HG02970 (cell line): Measurements from ENCODE around the gene HSD17B14.

Experiments used
- ATAC-seq: cut with Tn5 transposase; IDR thresholded peaks from one replicate; pipeline ENCODE4 v1.9.1; 2021; ENCODE audit warnings: mild to moderate bottlenecking, moderate library complexity, moderate number of reproducible peaks; ENCODE audit not compliant: unreplicated experiment, low FRiP score

Gene HSD17B14

DNA sequence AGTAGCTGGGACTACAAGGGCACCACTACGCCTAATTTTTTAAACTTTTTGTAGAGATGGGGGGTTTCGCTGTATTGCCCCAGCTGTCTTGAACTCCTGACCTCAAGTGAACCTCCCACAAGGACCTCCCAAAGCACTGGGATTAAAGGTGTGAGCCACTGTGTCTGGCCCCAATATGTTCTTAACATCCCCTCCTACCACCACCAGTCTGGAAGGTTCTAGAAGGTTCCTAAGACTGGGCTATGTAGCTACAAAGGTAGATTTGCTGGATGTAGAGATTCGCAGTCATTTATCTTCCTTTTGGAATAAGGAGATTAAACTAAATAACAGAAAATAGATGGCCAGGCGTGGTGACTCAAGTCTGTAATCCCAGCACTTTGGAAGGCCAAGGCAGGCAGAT, 5.3 kb downstream of the HSD17B14 start:
- no peak for ATAC-seq

DNA sequence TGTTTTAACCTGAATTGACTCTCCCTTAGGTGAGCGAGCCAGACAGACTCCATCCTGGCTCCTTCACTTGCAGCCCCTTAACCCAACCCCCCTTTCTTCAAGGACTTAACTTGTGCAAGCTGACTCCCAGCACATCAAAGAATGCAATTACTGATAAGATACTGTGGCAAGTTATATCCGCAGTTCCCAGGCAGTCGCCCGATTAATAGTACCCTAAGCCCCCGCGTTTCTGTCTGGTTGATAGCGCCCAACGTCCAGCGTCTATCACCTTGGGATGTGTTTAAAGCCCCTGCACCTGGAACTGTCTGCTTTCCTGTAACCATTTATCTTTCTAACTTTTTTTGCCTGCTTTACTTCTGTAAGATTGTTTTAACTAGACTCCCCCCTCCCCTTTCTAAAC, 6.2 kb downstream of the HSD17B14 start:
- no peak for ATAC-seq

DNA sequence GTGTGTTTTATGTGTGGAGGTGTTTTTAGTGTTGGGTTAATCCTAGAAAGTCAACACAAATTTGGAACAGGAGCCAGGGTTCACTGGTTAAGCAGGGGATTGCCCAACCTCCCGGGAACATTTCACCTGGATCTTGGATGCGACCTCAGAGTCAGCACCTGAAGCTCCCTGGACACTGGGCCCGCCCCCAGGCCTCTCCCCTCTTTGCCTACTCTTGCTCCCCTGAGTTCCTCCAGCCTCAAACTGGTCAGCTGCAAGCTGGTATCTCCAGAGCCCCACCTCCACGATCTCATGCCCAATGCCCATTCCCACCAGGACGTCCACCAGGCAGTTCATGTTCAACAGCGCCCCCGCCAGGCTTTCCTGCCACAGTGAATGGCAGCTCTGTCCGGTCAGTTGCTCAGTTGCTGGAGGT, 9.7 kb downstream of the HSD17B14 start:
- no peak for ATAC-seq

DNA sequence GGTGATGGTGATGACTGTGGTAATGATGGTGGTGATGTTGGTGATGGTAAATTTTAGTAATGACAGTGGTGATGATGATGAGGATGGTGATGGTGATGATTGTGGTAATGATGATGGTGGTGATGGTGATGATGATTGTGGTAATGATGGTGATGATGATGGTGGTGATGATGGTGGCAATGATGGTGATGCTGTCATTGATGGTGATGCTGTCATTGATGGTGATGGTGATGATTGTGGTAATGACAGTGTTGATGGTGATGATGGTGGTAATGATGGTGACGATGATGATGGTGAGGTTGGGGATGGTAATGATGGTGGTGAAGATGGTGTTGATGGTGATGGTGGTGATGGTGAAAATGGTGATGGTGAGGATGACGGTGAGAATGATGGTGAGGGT, 13.8 kb downstream of the HSD17B14 start:
- ATAC-seq: no peak

DNA sequence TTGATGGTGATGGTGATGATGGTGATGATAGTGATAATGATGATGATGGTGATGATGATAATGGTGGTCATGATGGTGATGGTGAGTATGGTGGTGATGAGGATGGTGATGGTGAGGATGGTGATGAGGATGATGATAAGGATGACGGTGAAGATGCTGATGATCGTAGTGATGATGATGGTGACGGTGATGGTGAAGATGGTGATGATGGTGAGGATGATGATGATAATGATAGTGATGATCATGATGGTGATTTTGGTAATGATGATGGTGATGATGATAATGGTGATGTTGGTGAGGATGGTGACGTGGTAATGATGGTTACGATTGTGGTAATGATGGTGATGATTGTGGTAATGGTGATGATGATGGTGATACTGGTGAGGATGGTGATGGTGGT, 14.7 kb downstream of the HSD17B14 start:
- no peak for ATAC-seq

DNA sequence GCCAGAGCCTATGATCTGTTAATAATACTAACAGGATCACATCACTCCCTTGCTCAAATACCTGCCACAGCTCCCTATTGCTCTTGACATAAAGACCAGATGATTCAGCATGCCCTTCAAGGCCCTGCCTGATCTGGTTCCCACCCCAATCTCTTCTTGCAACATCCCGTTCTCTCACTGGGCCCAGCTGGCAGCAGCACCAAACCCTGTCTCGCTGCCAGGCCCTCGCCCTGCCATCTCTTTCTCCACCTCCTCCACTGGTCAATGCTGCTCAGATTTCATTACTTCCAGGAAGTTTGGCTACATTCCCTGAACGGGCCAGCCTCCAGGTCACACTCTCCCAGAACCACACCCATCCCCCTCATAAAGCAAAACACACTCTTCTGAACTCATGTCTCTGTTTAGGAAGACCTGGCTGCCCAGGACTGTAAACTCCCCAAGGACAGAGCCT, 16.9 kb downstream of the HSD17B14 start:
- no peak for ATAC-seq

DNA sequence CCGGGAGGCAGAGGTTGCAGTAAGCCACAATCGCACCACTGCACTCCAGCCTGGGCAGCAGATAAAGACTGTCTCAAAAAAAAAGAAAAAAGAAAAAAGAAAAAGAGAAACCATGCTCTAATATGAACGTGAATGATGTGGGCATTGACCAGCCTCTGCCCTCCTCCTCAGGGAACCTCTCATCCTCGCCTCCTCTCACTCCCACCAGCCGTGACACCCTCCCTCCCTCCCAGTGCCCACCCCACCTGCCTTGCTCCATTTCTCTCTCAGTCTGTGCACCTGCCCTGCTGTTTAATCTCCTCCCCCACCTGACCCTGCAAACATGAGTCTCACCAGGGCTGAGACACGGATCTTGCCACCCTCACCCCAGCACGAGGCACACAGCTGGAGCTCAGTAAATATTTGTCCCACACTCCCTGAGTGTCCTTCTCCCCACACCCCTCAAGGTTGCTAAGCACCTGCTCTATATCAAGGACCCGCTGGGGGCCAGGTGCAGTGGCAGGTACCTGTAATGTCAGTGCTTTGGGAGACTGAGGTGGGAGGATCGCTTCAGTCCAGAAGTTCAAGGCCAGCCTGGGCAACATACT, 18.0 kb downstream of the HSD17B14 start:
- no peak for ATAC-seq

DNA sequence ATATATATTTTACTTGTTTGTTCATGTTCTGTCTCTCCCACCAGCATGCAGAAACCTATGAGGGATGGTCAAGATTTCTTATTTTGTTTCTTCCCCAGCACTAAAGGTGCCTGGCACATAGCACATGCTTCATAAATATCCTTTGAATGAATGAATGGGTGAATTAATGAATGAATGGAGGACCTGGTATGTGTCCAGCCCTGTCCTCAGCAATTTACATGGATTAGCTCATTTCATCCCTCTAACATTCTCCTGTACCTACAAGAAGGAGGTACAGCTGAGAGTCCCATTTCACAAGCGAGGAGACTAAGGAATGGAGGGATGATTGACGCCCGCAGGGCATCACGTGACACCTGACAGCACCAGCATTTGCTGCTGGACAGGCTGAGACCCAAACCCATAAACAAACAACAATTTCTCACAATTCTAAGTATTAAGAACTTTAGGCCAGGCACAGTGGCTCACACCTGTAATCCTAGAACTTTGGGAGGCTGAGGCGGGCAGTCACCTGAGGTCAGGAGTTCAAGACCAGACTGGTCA, 18.6 kb downstream of the HSD17B14 start:
- ATAC-seq: no peak

DNA sequence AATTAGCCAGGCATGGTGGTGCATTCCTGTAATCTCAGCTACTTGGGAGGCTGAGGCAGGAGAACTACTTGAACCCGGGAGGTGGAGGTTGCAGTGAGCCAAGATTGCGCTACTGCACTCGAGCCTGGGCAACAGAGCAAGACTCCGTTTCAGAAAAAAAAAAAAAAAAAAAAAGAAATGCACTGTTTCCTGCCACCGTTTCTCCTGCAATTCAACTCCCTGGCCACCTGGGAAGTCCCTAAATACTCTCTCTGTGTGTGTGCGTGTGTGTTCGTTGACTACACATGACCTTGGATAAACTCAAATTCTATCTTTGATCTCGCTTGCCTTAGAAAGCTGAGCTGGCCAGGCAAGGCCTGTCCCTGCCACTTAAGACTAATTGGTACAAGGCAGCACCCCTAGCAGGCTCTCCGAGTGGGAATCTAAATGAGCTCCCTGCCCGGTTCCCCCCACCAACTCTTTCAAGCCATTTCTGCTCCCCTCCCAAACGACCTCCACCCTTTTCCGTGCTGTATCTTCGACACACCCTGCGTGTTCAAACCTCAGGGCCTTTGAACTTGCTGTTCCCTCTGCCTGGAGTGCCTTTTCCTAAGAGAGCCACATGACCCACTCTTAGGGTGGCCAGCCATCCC, 20.3 kb downstream of the HSD17B14 start:
- ATAC-seq: no peak

DNA sequence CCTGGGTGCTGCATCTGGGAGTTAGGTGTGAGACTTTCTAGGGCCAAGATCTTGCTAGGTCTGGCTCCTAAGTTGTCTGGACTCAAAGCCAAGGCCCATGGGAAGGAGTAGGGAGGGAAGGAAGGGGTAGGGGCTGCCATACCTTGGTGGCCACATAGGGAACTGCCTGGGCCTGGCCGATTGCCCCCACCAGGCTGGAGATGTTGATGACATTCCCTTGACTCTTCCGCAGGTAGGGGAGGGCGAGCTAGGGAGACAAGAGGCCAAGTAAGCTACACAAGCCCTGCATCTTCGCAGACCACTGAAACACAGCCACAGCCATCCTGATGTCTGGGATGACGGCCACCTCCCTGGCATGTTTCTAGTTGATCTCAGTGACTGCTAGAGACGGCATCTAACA, 21.4 kb downstream of the HSD17B14 start:
- ATAC-seq: no peak

DNA sequence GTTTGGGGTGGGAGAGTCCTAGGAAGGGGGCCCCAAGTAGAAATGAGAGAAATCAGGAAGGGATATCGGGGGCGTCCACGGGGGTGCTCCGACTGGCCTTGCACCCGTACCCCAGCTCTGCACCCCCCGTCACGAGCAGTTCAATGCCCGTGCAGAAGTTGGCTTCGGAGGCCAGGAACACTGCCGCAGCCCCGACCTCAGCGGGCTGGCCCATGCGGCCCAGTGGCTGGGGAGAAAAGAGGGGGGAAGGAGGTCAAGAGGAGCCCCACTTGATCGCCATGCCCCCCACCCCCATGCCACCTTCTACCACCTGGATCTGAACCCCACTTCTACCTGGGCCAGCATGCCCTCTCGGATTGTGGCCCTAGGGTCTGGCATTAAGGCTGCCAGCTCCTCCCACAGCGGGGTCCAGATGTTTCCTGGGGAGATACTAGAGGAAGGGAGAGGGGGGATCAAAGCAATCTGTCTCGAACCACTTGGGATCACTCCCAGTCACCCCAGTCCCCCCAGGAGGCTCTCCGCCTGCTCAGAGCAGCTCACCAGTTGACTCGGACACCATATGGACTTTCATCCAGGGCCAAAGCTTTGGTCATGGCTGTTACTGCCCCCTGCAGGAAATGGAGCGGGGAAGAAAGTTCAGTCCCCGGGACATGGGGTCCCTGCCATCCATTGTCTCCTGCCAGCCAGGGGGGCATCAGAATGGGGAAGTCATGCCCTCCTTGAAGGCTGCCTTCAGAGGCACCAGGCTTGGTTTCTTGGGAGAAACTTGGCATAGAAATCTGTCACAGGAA, 23.0 kb downstream of the HSD17B14 start:
- ATAC-seq: no peak

DNA sequence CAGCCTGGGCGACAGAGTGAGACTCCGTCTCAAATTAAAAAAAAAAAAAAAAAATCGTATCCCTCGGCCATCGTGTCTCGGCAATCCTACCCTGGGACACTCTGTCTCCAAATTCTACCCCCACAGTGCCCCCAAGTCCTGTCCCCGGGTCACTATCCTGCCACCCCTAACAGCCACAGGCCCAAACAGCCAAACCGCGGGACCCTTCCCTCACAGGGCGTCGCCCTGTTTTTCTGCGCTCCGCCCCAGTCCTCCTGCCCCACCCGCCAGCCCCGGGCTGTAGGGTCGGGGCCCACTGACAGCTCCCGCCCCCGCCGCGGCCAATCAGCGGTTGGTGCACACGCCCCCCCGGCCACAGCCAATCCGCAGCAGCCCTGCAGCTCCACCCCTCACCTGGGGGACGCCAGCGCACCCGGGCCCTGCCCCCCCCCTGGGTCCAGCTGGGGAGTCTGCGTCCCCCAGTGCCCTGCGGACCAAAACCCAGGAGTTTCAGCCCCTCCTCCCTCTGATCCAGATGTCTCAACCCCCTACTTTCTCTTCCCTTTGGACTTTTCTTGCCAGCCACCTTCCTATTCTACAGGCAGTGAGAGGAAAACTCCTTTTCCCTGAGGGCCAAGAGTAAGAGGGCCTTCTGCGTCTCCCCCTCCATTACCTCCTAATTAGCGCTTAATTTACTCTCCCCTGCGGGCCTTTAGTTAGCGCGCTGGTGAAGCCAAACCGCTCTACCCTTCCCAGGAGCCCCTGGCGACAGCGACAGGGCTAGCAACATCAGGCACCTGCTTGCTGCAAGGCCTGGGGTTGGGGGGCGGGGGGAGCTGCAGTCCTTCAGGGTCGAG, 24.0 kb downstream of the HSD17B14 start:
- ATAC-seq: peak; percentile 41

DNA sequence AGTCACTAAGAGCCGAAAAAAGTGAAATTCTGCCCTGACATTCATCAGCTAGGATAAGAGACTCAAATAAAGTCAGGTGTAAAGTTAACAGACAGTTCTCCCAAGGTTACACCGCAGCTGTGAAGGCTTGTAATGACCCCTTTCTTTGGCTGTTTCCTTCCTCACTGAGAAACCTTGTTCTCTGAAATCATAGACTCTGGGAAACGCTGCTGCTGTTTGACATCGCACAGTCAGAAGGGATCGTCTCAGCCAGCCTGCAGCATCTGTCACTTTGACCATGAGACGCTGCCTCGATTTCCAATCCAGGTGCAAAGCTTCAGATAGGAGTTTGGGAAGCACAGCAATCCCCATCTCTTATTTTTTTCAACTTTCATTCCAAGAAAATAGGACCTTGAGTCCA, 26.1 kb downstream of the HSD17B14 start:
- ATAC-seq: no peak

DNA sequence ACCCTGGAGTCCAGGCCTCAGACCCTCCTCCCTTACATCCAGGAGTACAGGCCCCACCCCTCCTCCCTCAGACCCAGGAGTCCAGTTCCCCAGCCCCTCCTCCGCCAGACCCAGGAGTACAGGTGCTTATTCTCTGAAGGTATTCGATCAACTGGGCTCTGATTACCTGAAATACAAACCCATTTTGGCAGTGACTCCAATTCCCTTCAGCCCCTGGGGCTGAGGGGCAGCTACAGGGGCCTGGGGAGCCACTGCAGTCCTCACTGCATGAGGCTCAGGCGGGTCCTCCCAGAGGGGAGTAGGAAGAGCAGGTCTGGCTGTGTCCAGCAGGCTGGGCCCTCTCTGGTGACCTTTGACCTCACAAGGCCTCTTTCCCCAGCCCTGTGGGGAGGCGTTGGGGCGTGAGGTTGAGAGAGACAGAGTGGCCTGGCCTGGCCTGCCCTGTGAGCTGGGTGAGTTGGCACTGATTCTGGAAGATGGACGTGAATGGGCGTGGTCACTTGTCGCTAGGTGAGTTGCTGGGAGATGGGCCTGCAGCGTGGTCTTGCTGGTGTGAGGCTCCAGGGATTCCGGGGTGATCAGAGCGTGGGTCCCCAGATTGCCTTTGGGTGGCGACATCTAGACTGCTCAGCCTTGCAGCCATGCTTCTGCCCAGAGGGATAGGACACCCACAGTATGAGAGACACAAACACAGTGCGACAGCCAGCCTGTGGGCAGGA, 28.5 kb downstream of the HSD17B14 start:
- ATAC-seq: no peak

DNA sequence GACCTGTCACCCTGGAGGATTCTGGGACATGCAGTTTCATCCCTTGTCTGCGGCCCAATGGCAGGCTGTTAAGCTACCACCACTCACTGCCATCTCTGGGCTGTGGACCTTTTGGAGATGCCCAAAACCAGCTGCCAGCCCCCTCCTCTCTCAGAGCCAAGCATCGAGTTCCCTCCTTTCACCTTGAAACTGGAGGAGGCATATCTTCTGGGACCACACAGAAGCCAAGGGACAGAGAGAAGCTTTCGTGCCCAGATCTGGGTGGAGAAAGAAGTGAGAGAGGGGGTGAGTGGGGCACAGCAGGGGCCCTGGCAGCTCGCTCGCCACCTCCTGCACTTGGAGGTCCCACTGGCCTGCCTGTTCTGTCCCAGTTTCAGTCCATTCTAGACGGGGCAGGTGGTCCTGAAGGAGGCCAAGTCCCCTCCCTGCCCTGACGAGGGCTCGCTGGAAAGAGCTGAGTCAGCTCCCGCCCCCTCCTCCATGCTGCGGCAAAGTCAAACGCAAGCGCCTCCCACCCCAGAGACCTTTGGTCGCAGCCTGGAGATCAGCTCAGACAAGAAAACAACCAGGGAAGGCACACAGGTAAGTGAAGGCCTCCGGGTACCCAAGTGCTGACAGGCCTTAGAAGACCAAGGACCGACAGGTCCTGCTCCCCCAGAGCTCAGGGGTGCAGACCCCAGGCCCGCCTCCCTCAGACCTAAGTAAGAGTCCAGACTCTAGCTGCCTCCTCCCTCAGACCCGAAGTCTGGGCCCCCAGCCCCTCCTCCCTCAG, 29.3 kb downstream of the HSD17B14 start:
- no peak for ATAC-seq

DNA sequence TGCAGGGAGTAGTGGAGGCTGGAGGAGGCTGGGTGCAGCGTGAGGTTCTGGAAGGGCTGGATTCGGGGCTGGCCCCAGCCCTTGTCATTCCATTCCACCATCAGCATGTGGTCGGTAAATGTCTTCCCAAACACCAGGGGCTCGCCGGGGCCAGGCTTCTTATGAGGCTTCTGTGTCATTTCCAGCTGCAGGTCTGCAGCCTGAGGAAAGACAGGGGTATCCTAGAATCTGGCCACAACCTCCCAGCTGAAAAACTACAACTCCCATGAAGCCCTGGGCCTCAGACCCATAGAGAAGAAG, 29.8 kb downstream of the HSD17B14 start:
- no peak for ATAC-seq

DNA sequence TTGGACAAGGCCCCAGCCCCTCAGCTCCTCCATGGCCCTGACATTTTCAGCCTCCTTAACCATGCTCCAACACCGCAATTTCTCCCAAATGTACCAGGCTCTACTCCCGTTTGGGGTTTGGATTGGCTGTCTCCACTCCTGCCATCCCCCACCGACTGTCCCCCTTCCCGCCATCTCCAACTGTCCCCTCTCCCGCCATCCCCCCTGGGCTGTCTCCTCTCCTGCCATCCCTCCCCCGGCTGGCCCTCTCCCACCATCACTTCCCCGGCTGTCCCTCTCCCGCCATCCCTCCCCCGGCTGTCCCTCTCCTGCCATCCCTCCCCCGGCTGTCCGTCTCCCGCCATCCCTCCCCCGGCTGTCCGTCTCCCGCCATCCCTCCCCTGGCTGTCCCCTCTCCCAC, 30.8 kb downstream of the HSD17B14 start:
- no peak for ATAC-seq

DNA sequence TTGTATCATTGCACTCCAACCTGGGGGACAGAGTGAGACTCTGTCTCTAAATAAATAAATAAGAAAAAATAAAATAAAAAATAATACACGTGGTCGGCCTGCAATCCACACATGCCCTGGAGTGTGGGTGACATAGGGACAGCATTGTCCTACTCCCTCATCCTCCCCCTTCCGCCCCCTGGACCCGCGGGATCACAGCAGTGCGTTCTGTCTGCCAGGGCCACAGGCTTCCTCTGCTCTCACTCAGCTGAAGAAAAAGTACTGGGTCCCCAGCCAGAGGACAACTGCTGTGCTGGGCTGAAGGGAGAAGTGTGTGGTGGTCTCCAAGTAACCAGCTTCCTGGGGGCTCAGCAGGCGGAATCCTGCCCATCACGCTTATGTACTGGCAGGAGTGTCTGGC, 31.8 kb downstream of the HSD17B14 start:
- ATAC-seq: no peak

DNA sequence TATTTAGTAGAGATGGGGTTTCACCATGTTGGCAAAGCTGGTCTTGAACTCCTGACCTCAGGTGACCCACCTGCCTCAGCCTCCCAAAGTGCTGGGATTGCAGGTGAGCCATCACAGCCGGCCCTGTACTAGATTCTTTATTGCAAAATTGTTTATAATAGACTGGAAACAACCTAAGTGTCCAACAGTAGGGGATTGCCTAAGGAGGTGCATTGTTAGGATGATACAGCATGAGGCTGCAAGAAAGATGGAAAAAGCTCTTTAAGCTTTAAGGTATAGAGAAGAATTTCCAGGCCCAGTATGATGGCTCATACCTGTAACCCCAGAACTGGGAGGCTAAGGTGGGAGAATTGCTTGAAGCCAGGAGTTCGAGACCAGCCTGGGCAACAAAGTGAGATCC, 33.7 kb downstream of the HSD17B14 start:
- no peak for ATAC-seq
